NCI-H748 treated with DMSO at 0.1 percent for 48 hours (cell line): Measurements from ENCODE around the gene DDHD1.
"Not testable (repeated sequence)": the region's sequence is repeated elsewhere in the genome, so short reads cannot be mapped to it uniquely, and the experiment has no call there.

ENCODE experiments used
- DNase-seq: peaks from one replicate; lab custom pipeline; 2025; lab: John Stamatoyannopoulos, UW

Gene DDHD1

DNA sequence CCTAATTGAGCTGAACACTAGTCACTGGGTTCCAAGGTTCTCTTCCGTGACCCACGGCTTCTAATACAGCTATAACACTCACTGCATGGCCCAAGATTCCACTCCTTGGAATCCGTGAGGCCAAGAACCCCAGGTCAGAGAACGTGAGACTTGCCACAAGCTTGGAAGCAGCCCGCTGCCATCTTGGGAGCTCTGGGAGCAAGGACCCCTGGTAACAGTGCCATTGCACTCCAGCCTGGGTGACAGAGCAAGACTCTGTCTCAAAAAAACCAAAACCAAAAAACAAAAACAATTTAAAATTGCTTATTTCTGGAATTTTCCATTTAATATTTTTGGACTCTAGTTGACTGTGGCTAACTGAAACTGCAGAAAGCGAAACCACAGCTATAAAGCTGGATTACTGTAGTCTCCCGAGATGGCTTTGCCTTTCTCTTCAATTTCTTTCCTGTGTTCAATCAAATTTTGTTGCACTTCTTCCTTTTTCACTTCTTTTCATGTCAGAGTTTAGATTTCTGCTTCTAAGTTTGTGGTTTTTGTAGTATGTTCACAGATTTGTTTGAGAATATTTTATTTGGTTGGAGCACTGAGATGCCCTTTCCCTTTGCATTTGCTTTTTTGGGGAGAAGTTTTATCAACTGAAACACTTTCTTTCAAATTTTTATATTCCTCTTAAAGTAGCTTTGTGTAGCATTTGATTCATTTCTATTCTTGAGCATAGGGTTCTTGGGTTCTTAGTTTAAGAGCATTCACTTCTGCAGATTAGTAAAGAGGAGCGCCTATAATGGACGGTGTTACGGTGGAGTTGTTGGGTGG lies 44.6 kb downstream of the DDHD1 start:
- DNase-seq = no peak

DNA sequence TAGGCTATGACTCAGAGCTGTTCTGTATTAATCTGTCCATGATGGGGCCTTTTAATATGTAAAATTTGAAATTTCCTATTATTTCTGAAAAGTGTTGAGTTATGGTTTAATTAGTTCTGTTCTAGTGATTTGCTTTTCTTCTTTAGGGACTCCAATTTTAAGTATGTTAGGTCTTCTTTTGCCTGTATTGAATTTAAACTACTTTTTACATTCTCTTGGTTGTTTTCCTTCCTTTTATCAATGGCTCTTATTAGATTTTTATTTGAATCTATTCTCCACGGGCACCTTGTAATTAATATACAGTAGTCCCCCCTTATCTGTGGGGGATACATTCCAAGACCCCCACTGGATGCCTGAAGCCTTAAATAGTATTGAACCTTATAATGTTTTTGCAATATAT lies 46.4 kb downstream of the DDHD1 start:
- no peak for DNase-seq

DNA sequence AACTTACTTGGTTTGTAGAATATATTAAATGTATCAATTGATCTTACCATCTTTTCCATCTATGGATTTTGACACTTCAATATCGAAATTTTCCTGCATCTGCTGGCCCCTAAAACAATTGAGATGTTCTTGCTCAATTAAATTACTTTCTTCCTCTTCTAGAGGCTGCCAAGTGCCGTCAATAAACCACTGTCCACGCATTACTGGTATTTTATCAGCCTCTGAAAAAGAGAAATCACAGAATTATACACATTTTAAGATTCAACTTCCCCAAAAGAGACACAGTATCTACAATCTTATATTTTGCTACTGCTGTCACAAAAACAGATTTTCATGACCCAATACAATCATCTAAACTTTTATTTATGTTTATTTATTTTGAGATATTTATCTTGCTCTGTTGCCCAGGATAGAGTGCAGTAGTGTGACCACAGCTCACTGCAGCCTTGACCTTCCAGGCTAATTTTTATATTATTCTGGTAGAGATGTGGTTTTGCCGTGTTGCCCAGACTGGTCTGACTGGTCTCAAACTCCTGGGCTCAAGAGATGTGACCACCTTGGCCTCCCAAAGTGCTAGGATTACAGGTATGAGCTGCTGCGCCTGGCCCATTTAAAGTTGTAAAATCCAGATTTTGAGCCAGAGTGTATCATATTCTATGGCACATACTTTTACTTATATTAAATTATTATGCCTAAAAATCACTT lies 49.3 kb downstream of the DDHD1 start:
- DNase-seq = no peak

DNA sequence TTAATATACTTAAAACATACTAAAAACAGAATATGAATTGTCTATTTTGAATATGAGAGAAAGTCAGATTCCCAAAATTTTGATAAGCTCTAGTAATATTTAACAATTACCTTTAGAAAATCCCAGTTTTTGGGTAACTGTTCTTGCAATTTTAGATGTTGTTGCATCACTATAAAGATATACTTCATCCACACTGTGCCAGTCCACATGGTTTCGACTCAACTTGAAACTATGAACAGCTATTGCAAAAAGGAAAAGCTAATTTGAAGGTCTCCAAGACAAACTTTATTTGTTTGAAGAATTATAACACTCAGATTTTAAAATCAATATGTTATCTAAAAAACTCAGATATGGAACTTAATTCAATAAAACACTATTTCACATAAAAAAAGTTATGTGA lies 59.9 kb downstream of the DDHD1 start:
- DNase-seq = no peak

DNA sequence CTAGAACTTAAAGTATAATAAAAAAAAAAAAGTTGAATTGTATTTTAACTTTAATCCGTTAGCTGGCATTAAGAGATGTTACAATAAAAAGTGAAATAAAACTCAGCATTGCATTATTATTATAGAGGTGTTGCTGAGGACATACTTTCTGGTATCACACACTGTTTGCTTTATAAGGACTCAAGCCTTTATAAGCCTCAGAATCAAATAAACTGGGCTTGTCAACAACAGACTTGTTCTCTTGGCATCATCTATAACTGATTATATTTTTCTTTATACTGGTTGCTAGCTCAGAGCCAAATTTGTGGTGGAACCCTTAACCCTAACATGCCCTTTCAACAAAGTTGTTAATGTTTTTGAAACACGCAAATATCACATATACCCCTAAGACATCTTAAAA lies 62.3 kb downstream of the DDHD1 start:
- DNase-seq = no peak

DNA sequence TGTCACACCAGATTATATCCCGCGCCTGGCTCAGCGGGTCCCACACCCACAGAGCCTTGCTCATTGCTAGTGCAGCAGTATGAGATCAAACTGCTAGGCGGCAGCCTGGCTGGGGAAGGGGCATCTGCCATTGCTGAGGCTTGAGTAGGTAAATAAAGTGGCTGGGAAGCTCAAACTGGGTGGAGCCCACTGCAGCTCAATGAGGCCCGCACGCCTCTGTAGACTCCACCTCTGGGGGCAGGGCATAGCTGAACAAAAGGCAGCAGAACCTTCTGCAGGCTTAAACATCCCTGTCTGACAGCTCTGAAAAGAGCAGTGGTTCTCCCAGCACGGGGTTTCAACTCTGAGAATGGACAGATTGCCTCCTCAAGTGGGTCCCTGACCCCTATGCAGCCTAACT lies 68.2 kb downstream of the DDHD1 start:
- not testable (repeated sequence) for DNase-seq

DNA sequence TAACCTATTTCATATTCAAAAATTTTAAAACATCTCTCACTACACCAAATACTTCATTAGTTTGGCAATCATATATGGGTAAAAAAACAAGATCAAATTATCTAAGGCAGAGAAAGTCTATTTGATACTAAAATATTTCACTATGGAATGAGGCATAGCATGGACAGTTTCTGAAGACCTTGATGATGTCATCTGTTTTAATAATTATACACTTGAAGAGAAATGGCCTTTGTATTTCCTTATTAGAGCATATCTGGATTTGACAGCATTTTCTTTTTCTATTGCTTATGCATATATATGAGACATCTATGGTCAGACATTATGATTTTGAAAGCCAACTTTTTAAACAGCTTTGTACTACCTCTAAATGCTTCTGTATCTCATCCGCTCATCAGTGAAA lies 88.6 kb downstream of the DDHD1 start:
- no peak for DNase-seq

DNA sequence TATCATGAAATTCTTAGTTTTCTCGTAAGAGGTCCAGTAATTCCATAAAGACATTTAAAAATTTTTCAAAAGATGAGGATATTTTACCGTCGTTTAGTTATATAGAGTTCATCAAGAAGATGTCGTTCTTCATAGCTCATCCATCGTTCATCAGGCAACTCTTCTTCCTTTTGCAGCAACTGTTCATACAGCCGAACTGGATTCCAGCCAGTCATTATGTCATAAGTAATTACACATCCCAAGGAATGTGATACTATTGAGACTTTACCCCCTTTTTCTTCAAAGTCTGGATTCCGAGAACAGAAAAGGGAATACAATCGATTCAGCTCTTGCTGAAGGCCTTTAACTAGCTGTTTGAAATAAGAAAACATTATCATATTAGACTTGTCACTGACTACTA lies 90.3 kb downstream of the DDHD1 start:
- DNase-seq = no peak

DNA sequence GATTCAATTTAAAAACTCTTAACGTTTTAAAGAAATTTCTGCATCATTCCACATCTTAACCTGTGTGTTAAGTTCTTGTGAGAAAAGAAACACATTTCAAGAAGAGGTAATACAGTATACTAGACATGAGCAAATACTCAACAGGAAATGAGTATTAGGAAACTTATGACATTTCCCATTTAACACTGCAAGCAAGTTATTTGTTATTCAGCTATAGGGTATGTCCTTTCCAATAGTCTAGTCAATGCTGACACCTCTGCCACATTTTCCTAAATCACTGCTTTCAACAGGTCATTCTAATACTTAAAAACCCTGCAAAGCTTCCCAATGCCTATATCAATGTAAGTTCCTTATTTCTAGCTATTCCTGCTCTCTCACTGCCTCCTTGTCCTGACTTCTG lies 93.1 kb downstream of the DDHD1 start:
- DNase-seq = no peak

DNA sequence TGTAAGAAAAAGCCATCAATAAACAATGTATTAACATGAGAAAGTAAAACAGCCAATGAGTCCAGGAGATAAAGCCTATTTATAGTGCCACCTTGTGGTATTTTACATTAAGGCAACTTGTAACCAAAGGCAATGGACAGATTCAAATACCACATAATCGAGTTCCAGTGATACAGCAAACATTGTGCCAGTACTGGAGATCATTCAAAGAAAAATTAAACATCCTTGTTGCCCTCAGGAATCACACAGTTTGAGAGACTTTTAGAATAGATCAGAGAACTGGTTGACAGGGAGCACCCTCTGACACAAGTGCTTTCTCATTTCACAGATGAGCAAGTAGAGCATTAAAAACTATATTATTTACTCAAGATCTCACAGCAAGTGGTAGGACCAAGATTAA lies 98.1 kb downstream of the DDHD1 start:
- peak; percentile 50 for DNase-seq

DNA sequence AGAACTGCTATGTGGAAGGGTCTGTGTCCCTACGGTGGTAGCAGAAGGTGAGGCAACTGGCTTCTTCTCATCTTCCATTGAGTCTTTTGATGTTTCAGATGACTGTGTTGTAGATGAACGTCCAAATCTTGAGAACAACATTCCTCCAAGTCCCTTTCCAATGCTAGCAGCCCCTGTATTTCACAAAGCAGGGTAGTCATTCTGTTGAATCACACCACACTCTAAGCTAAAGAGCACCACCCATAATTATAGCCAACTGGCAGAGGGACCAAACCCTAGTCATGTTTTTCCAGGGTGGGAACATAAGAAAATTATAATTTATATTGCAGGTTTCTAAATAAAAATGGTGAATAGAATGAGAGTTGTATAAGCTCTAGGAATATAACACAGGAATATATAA lies 98.7 kb downstream of the DDHD1 start:
- no peak for DNase-seq

DNA sequence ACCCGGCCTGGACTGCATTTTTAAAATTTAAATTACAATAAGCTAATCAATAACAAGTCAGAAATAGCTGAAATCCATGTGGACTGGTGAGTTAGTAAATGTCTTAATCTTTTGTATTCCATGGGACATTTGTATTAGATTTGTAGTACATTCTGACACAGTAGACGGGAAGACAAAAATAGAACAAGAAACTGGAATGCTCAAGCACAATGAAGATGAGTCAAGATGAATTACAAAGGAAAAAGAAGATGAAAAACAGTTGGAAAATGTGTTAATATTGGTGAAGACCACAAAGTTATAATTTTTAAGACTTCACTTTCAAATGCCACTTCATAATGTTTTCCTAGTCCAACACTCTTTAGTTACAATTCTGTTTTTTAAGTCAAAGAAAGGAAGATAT lies 104.5 kb downstream of the DDHD1 start:
- DNase-seq = no peak

DNA sequence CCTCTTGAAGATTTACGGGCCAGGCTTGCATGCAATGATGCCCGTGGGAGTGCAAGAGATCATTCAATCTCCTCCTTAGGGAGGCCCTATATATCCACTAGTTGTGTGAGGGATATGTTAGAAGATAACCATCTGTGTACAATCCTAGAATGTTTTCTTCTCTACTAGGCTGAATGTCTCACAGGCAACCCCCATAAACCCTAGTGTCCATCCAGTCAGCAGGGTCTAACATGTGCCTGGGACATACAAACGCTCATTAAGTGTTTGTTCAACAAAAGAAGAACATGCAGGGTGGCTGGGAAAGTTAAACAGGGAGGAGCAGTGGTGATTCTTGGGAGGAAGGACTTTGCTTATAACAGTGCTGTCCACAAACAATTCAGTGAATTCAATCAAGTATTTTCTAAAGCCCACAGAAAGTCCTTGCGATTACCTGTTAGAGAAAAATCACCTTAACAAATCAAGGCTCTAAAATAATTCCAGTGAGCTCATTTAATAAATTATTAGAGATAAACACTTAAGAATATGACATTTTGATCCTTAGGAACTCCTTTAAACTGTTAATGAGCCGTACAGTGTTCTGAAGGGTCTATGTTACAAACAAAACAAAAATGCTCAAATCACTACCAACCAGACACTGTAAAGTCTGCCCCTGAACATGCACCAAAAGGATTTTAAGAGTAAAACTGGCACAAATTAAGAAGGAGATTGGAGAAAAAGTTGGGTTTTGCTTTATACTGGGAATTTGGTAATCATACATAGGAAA lies 105.6 kb downstream of the DDHD1 start:
- no peak for DNase-seq

DNA sequence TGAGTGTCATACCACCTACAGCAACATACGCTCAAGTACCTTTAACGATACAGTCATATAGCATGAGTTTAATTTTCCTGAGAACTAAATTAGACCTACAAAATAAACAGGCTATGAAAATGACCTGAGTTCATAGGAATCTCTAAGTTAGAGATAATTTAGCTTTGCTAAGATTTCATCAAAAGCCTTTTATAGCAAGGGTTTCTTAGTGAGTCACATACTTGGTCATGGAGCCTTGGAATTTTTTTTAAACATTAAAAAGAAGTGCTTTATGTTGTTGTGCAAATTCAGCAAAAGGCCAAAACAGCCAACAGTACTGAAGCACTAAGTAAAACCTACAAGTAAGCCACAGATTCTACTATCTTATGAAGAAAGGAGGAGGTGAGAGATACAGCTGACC lies 108.6 kb downstream of the DDHD1 start:
- no peak for DNase-seq

DNA sequence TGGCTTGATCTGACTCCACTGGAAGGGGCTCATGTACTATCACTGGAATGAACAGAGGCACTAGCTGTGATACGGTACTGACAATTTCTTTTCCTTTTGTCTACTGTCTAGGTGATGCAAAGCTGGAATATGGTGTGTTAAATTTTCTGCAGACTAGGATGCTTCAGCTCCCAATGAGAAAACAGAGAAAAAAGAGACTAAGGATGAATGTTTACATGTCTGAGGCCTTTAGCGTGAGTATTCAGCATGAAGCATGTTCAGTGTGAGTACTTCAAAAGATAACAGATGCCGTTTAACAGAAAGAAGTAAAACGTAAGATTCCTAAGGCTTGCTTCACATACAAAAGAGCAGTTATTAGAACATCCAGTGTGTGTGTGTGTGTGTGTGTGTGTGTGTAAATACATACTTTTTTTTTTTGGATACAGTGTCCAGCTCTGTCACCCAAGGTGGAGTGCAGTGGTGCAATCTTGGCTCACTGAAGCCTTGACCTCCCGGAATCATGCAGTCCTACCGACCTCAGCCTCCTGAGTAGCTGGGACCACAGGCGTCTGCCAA lies 110.0 kb downstream of the DDHD1 start:
- DNase-seq = no peak

DNA sequence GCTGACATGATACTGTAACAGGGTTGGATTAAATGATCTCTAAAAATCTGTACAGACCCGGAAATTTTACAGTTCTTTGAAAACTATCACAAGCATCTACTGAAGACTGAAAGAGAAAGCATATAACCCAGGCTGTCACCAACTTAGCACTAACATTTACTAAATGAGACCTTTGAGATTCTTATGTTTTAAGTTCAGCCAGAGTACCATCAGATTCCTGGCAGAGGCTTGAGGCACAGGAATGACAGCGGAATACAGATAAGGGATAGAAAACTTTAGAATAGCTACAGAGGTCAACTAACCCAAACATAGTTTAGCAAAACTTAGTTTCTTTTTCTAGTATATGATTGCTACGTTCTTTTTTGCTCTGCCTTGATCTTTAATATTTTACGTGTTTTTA lies 110.6 kb downstream of the DDHD1 start:
- DNase-seq = no peak

DNA sequence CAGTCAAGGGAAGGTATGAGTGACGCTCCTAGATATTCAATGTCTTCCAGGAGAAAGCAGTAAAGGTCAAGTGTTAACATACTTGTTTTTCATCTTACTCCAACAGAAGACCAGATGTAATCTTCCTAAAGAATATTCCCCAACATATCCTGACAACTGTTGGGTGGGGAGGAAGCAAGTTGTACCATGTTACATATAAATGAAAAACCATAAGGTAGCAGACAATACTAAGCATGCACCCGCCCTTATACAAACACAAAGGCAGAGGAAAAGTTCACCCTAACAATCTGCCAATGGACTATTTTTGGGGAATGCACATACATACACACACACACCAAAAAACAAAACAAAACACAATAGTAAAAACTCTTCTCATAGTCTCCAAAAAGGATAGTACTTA lies 112.1 kb downstream of the DDHD1 start:
- no peak for DNase-seq

DNA sequence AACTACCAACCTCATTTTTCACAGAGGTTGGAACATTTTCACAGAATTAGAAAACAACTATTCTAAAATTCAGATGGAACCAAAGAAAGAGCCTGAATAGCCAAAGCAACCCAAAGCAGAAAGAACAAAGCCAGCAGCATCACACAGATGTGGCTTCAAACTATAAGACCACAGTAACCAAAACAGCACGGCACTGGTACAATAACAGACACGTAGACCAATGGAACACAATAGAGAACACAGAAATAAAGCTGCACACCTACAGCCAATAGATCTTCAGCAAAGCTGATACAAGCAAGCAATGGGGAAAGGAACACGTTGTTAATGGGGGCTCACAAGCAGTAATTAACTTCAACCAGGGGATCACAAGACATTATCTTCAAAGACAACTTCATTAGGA lies 114.5 kb downstream of the DDHD1 start:
- DNase-seq = no peak

DNA sequence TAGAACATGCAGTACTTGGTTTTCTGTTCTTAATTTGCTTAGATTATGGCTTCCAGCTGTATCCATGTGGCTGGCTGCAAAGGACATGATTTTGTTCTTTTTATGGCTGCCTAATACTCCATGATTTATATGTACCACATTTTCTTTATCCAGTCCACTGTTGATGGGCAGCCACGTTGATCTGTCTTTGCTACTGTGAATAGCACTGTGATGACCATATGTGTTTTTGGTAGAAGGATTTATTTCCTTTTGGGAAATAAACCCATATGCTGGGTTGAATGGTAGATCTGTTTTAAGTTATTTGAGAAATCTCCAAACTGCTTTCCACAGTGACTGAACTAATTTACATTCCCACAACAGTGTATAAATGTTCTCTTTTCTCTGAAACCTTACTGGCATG lies 116.1 kb downstream of the DDHD1 start:
- DNase-seq = no peak

DNA sequence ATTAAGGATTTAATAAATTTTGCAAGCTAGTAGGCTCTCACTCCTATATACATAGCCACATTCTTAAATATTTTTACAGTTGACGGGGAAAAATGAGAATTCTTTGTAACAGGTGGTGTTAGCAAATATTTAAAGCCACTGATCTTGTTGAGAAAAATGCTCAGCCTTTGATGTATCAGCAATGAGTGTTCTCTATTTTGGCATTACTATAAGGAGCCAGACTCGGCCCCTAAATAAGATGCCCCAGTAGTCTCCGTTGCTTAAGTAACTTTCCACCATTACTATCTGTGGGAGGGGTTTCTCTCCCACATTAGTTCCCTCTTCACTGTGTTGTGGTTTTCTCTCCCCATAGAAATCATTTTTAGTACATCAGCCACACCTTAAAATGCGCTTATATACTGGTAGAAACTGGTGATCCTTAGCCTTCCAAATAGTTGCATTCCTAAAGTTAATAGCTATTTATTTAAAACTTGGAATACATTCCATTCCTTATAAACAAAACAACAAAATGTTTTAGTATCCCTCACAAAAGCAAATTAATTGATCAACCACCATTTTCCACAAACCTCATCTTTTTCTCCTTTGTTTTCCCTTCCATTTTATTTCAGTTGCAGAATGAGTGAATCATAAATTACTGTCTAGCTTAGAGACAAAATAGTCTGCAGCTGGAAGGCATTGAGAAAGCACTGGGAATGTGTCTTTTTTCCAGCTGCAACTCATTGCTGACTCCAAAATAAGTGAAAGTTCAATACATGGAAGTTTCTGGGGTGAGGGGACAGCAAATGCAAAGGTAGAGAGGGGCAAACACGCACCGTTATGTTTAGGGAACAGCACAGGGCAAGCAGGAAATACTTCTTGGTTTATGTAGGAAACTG lies 117.5 kb downstream of the DDHD1 start:
- DNase-seq = no peak

DNA sequence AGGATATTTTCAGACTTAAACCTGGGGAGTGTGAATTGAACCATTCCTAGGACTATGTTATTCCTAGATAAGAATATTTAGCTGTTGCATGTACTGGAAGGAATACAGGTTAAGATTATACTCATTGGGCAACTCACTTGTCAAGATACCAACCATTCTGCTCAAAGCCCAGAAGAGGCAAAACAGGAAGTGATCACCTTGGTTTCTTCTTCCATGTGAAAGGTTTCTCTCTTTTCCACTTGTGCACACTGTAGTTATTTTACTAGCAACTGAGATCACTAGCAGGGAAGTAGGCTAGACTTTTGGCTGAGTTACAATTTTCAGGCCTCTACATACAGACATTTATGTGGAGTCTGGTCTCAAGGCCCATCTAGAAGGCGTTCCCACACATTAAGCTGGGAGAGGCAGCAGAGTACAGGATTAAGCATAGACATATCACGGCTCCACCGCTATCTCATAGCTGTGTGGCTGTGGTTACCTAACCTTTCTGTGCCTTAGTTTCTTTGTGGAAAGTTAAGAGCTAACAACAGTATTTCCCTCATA lies 118.4 kb downstream of the DDHD1 start:
- DNase-seq = no peak
